Activated T-helper 1 cell treated with anti-CD3 and anti-CD28 coated beads, Interleukin-2, amount 50 U/mL, for 16 hours (primary cell): ENCODE measurements around the gene CHD5.
"Not testable (repeated sequence)": the region's sequence is repeated elsewhere in the genome, so short reads cannot be mapped to it uniquely, and the experiment has no call there.

ENCODE experiments used
- DNase-seq, 2 donors: peaks; one replicate each; pipeline ENCODE4 v3.0.0-alpha.2; 2020; ENCODE audit warnings: low read depth in 1 of 2, low spot score in 1 of 2

CHD5 gene

DNA sequence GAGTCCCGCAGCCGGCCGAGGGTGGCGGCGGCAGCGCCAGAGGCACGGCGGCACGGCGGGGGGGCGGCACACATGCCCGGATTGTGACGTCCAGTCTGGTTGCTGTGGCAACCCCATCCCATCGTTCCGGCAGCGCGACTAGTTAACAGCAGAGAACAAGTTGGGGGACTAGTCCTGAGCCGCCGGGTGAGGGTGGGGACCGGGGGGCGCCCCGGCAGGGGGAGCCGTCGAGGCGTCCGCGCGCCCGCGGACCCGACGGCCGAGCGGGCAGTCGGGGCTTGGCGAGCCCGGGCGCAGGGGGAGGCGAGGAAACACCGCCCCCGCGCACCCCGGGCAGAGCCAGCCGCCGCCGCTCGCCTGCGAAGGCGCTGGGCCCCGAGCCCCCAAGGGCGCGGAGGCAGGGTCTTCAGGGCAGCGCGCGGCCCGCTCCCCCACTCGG lies at the start of gene CHD5:
CHD5 (minus strand) TSS at position 54 of the 439 bp plus-strand sequence. CDS start 298 bp downstream, outside the sequence.
- no peak for DNase-seq

DNA sequence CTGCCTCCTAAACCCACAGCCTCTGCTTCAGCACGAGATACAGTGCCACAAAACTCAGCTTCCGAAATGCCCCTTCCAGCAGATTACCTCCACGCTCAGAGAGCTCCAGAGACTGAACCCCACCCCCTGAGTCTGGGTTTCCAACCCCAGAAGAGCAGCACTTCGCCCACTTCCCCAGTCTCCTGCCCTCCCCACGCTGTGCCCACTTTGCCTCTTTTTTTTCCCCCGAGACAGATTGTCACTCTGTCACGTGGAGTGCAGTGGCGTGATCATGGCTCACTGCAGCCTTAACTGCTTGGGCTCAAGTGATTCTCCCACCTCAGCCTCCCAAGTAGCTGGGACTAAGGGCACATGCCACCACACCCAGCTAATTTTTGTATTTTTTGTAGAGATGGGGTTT lies 45.5 kb upstream of the CHD5 start:
- DNase-seq, result no peak

DNA sequence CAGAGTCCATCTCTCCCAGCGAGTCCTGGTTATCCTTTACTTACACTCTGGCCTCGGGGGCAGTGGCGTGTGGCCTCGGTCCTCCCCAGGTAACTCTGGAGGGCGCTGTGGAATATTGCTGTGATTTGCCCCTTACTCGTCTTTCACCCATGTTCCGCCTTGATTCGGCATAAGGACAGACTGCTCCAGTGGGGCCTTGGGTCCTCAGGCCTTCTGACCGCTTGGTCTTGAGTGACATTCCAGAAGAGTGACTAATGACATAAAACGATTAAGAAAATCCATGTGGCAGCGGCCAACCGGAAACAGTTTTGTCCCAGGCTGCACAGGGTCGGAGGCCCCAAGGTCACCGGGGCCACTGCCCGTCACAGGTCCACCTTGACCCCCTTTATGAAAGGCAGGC lies 44.6 kb upstream of the CHD5 start:
- no peak for DNase-seq

DNA sequence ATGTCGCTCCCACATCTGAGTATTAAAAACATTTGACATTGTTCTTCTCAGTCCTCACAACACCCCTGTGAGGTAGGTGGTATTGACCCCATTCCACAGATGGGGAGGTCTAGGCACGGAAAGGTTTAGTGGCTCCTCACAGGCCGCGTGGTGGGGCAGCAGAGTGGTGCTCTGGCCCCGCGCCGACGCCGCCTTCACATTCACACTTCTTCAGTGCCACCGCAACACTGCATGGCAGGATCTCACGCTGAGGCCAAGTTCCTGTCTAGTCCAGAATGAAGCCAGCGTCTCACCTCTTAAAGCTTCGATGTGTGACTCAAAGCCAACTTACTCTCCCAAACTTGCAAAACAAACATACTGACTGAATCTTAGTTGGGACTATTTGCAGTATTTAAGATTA lies 43.5 kb upstream of the CHD5 start:
- DNase-seq, result no peak

DNA sequence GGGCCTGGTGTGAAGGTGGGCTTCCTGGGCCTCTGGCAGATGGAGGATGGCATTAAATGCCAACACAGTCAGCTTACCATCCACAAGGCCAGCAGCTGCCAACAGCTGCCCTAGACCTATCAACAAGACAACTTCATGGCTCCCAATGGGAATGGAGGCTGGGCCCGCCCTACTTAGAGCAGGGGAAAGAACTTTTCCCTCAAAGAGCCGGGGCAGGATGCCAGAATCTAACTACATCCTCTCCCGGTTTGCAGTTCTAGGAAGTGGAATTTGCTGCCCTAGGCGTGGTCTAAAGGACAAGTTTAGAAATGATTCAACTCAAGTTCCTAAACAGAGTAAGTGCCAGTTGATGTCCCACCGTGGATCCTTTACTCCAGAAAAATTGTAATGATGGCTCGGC lies 42.5 kb upstream of the CHD5 start:
- DNase-seq, result no peak

DNA sequence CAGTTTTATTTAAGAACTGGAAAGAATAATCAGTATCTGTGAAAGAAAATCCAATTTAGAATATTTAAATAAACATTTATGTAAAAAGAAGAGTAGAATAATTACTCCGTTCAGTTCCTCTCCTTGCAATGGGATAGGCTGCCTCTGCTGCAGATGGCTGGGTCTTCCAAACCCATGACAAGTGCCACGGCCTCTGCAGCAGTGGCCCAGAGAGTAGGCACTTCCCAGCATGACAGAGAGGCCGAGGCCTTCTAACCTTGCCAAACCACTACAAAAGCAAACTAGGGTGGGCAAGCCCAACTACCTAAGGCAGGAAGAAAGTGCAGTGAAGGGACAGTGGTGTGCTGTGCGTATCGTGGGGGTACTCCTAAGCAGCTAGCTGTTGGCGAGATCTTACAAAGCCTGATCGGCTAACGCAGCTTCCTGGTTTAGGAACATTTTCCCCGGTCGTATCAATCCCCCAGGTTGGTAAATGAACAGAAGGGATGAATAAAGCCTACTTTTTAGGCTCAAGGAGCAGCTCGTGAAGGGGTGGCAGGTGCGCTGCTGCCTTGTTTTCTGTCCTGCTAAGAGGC lies 41.2 kb upstream of the CHD5 start:
- no peak for DNase-seq

DNA sequence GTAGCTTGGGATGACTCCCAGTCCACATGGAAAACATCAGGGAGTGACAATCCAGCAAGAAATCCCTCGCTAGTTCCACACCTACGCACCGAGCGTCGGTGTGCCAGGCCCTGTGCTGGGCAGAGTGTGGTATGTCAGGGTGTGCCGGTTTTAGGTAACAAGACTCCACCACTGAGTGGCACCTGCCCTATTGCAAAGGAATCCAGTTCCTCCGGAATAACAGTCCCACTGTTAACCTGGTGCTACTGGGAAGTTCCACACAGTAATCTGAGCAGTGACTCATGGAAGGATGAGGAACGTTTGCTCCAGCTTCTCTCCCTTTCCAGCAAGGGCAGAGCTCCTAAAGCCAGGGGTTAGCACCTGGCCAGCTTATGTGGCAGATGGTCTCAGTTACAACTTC lies 40.1 kb upstream of the CHD5 start:
- no peak for DNase-seq

DNA sequence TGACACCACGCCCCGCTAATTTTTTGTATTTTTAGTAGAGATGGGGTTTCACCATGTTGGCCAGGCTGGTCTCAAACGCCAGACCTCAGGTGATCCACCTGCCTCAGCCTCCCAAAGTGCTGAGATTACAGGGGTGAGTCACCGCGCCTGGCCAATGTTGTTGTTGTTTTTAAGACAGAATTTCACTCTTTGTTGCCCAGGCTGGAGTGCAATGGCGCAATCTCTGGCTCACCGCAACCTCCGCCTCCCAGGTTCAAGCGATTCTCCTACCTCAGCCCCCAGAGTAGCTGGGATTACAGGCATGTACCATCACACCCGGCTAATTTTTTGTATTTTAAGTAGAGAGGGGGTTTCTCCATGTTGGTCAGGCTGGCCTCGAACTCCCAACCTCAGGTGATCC lies 39.5 kb upstream of the CHD5 start:
- not testable (repeated sequence) for DNase-seq

DNA sequence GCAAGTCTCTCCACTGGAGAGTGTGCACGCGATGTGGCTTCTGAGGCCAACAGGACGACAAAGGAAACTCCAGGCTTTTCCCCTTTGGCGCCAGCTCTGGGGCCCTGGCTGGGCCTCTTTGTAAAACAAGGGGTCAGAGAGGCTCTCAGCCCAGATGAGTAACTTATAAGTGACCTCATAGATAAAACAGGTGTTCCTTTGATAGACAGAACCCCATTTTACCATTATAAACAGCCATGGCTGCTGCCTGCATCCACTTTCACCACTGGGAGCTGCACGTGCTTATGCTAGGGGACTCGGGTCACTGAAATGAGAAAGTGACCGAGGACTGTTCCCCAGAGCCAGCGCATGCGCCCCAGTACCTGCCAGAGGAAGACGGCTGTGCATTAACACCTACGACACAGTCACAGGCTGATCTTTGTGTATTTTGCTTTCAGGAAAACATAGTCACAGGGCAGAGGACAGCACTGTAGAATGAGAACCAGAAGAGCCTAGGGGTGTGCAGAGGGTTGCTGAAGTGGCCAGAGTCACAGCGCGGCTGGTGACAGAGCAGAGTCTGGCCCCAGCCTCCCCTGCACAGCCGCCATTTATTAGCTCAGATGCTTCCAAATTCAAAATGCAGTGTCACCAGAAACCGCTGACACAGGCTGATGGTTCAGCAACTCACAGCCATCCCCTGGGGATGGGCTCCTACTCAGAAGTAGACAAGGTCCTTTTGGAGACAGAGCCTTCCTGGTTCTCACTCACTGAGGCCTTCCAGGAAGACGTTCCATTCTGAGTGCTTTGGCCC lies 38.4 kb upstream of the CHD5 start:
- DNase-seq, result no peak

DNA sequence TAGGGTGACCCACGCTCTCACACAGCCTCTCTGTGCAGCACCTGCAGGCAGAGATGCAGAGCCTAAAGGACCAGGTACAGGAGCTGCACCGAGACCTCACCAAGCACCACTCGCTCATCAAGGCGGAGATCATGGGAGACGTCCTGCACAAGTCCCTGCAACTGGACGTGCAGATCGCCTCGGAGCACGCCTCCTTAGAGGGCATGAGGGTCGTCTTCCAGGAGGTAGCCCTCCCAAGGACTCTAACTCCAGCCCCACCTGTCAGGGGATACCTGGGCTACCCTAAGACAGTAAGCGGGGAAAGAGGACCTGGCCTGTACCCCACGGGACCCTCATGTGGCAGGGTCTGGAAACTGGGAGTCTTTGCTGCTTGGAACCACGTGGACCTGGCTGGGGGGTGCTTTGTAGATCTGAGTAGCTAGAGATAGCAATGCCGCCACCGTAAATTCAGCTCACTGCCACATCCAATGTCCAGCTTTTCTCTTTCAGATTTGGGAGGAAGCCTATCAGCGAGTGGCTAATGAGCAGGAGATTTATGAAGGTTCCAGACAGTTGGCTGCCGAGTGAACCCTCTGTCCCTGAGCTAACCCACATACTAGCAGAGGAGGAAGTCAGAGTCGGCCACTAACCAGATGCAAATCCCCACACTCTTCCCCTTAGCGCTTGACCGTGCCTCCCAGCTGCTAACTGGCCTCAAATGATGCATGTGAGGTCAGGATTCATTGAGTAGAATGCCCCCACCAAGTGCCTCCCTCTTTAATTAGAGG lies 32.3 kb upstream of the CHD5 start:
- no peak for DNase-seq

DNA sequence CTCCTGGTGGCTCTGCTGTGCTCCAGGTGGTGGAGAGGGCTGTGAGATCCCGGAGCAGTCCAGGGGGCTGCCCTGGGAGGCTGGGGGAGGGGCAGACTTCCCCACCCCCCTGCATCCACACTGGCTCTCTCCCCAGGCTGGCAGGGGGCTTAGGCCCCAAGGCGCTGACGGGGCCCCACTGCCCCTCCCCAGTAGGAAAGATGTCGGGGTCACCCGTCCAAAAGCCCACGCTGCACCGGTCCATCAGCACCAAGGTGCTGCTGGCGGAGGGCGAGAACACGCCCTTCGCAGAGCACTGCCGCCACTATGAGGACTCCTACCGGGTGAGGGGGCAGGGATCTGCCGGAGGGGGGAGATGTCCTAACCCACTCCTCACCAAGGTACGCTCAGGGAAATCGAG lies 31.6 kb upstream of the CHD5 start:
- no peak for DNase-seq

DNA sequence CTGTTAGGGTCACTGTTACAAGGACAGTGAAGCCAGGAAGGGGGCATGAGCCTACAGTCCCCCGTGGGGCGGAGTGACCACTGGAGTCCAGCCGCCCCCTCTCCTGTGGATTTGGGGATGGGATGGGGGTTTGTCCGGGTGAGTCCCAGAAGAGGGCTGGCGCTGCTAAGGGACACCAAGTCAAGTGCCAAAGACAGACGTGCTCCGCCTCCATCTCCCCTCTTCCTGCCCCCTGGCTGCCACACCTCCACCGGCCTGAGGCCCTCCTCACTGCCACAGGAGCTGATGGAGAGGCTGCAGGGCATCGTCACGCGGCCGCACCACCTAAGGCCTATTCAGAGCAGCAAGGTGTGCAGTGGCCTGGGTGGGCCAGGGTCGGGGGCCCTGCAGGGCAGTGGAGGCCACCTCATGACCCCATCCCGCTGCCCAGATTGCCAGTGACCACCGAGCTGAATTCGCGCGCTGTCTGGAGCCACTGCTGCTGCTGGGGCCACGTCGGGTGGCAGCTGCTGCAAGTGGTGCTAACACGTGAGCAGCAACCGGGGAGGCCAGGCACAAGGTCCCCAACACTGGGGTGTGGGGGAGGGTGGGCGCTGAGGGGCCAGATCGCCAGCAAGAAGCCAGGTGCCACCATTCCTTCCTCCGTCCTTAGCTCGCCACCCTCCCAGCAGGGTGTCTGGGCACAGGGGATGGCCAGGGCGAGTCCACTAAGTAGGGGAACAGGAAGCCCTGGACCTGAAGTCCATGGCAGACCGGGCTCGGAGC lies 30.7 kb upstream of the CHD5 start:
- no peak for DNase-seq

DNA sequence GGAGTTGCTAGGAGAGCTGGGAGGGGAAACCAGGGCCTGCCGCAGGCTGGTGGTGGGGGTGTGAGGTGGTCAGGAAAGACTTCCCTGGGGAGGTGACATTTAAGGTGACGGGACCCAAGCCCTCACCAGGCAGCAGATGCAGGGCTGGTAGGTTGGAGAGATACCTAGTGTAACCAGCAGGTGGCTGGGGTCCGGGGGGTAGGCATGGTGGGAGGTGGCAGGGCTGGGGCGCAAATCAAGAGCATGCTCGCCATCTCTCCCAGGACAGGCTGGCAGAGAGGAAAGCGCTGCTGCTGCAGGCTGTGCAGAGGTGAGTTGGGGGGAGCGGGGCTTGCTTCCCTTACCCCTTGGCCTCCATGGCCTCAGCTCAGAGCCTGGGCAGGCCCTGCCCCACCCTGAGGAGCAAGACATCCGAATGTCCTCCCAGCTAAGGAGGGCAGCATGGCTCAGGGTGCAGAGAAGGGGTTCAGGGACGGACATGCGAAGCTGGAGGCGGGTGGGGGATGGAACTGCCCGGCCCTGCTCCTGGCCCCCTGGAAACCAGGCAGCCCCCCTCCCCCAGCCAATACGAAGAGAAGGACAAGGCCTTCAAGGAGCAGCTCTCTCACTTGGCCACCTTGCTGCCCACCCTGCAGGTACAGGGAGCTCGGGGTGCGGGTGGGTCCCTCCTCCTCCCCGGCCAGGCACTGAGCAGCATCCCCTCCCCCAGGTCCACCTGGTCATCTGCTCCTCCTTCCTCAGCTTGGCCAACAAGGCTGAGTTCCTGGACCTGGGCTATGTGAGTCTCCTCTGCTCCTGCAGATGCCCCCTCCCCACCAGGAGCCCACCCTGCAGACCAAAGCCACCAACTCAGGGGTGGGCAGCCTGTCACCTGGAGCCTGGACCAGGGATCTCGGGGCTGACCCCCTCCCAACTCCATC lies 29.8 kb upstream of the CHD5 start:
- DNase-seq, result no peak

DNA sequence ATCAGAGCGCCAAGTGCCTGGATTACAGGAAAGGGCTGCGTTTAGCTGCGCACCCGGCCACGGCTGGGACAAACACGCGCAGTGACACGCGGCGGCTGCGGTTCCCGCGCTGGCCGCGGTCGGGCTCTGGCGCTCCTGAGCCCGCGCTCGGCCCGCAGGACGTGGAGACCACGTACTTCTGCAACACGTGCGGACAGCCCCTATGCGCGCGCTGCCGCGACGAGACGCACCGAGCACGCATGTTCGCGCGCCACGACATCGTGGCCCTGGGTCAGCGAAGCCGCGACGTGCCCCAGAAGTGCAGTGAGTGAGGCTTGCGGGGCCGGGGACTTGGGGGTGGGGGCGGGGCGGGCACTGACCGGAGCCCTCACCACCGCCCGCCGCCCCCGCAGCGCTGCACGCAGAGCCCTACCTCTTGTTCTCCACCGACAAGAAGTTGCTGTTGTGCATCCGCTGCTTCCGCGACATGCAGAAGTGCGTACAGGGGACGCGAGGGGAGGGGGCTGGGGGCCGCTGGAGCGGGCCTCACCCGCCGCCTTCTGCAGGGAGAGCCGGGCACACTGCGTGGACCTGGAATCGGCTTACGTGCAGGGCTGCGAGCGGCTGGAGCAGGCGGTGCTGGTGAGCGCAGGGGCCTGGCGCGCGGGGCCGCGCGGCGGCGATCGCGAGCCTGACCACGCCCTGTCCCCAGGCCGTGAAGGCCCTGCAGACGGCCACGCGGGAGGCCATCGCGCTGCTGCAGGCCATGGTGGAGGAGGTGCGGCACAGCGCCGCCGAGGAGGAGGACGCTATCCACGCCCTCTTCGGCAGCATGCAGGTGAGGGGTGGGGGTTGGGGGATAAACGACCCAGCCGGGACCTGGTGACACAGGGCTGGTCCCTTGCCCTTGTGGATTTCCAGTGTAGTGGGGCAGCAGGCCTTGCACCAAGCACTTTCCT lies 28.9 kb upstream of the CHD5 start:
- no peak for DNase-seq

DNA sequence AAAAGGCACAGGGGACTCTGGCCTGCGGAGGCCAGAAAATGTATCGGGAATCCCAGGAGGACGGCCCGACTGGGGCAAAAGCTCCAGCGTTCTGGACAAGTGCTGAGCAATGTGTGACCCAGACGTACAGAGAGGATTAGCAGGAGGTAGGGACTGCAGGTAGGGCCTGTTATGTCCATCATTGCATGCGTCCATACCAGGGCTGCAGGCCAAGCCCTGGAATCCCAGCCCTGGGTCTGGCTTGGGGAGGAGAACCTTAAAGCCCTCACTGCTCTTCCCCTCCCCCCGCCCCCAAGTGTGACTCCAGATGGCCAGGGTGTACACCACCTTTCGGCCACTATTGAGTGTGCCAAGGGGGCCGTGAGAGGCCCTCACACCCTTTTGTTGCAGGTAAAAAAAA lies 27.8 kb upstream of the CHD5 start:
- no peak for DNase-seq

DNA sequence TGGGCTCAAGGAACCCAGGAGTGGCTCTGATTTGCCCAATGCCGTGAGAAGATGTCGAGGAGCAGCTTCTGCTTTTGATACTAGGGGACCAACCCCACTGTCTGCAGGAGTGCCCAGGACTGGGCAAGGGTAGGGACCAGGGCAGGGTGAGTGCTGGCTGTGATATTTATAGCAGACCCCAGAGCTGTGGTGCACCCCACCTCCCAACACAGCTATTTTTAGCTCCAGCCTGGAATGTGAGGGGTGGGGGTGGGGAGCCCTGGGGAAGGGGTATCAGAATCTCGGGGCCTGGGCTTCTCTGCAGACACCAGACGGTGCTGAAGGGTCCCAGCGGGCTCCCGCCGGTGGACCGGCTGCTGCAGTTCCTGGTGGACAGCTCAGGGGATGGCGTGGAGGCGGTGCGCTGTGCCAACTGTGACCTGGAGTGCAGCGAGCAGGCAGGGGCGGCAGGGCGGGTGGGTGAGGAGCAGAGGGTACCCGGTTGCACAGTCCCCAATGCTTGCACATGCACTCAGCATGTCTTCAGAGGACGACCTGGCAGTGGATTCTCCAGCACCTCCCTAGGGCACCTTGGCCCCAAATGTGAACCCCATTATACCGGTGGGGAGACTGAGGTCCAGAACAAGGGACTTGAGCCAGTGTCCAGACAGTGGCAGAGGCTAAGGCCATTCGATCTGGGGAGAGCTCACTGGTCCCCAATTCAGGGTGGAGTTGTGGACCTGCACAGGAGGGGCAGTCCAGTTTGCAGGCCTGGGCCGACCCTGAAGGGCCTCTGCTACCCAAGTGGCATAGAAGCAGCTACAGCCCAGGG lies 27.2 kb upstream of the CHD5 start:
- DNase-seq, result no peak

DNA sequence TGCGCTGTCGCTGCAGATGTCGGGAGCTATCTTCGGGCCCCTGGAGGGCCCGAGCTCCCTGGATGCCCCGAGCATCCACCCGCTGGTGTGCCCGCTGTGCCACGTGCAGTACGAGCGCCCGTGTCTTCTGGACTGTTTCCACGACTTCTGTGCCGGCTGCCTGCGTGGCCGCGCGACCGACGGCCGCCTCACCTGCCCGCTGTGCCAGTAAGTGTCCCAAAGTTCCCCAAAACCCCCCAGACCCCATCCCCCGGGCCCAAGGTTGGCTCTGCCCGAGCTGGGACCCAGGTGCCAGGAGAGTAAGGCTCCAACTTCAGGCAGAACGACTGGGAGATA lies 26.4 kb upstream of the CHD5 start:
- no peak for DNase-seq

DNA sequence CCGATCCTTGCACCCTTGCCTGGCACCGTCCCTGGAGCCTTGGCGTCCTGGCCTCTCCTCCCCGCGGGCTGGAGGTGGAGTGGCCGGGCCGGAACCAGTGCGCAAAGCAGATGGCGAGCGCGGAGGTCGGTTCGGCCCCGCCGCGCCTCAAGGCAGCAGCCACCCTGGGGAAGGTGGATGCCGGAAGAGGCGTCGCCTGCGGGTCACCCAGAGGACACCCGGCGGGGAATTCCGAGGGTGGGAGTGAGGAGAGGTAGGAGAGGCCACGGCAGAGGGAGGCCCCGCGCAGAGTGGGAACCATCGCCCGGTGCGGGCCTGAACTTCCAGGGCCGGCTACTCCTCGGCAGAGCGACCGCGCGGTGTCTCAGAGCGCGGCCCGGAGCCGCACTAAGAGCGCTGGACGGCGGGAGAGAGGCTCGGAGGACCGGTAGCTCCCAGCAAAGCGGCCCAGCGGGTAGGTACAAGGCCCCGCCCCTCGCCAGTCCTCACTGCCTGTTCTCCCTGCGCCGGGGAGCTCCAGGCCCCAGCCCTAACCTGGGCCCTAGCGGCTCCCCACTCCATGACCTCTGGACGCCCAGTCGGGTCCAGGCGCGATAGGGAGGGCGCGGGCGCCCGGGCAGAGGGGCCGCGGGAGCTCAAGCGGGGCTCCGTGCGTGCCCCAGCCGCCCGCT lies 25.9 kb upstream of the CHD5 start, which contains the start of gene RNF207:
RNF207 (plus strand) TSS at position 271 of the 671 bp plus-strand sequence. CDS start 417 bp downstream, outside the sequence.
- peak in 1 of 2 donors; percentile 54 for DNase-seq
